Progenitor cell of endocrine pancreas (in vitro differentiated cells): Measurements from ENCODE around the gene EZR. TPM values are rescaled to one million over a fixed set of nuclear protein-coding genes. Genes with fewer than 3 reads are reported as not detected.
"Not testable (repeated sequence)": the region's sequence is repeated elsewhere in the genome, so short reads cannot be mapped to it uniquely, and the experiment has no call there.

Source experiments
- DNase-seq: peaks from one replicate; pipeline ENCODE4 v3.0.0; 2021; ENCODE audit warnings: low spot score; ENCODE audit not compliant: unreplicated experiment
- H3K27ac Mint-ChIP-seq: 2 replicates; pipeline ENCODE4 v1.8.0; 2021; ENCODE audit warnings: mild to moderate bottlenecking, moderate library complexity, mixed read lengths
- H3K27me3 Mint-ChIP-seq: 2 replicates; pipeline ENCODE4 v1.8.0; 2021; ENCODE audit warnings: mixed read lengths
- H3K36me3 Mint-ChIP-seq: 2 replicates; pipeline ENCODE4 v1.8.0; 2022; ENCODE audit warnings: mixed read lengths; ENCODE audit not compliant: insufficient read depth
- H3K4me1 Mint-ChIP-seq: 2 replicates; pipeline ENCODE4 v1.8.0; 2021; ENCODE audit warnings: low read depth, mixed read lengths
- H3K4me3 Mint-ChIP-seq: 2 replicates; pipeline ENCODE4 v1.8.0; 2021; ENCODE audit warnings: low read depth, mild to moderate bottlenecking, moderate library complexity, mixed read lengths
- H3K9me3 Mint-ChIP-seq: 2 replicates; pipeline ENCODE4 v1.8.0; 2021; ENCODE audit warnings: low read depth, mixed read lengths
- CTCF ChIP-seq: fragments of 200-600 bp; sonication (generic); IDR thresholded peaks from one replicate; pipeline ENCODE4 v1.5.0; 2021; ENCODE audit warnings: antibody characterized with exemption, mild to moderate bottlenecking; ENCODE audit not compliant: unreplicated experiment
- total RNA-seq: library from RNA; stranded (reverse); gene quantifications from 2 replicates; pipeline ENCODE4 v1.2.1, GENCODE V29; 2021

Gene EZR
- total RNA-seq, 1 donor from 2014 or later = 258 TPM

GRCh38 chr6:158834675-158835385 lies 15.7 kb upstream of the EZR start:
- peak overlapping the region; percentile 17 for H3K4me3 Mint-ChIP-seq

GRCh38 chr6:158832807-158833206 lies 13.6 kb upstream of the EZR start:
- not testable (repeated sequence) for H3K27ac Mint-ChIP-seq, H3K4me3 Mint-ChIP-seq, H3K27me3 Mint-ChIP-seq, H3K9me3 Mint-ChIP-seq, H3K36me3 Mint-ChIP-seq, DNase-seq
- peaks cover 18% of the 10 kb centered on the region for H3K4me1 Mint-ChIP-seq

More at GRCh38 chr6:158834675-158835385, 15.7 kb upstream of the EZR start:
- TF ChIP-seq CTCF = no peak
- Mint-ChIP-seq H3K27me3 (no peaks in the 10 kb centered on the region), H3K9me3 (no peaks in the 10 kb centered on the region), H3K27ac (peak overlapping the region; percentile 80), H3K36me3 (no peaks in the 10 kb centered on the region), H3K4me1 (peaks cover 14% of the 10 kb centered on the region)
- no peak for DNase-seq

GRCh38 chr6:158832026-158832425 lies 12.9 kb upstream of the EZR start:
- Mint-ChIP-seq H3K36me3 (no peaks in the 10 kb centered on the region), H3K27ac (no peak overlapping the region), H3K27me3 (no peaks in the 10 kb centered on the region), H3K4me1 (peaks cover 20% of the 10 kb centered on the region), H3K9me3 (no peaks in the 10 kb centered on the region), H3K4me3 (no peak overlapping the region)
- no peak for TF ChIP-seq CTCF
- DNase-seq = no peak

- Mint-ChIP-seq H3K9me3 (no peaks in the 10 kb centered on the region), H3K27me3 (no peaks in the 10 kb centered on the region), H3K4me3 (no peak overlapping the region), H3K4me1 (peaks cover 22% of the 10 kb centered on the region), H3K36me3 (no peaks in the 10 kb centered on the region), H3K27ac (no peak overlapping the region)
- TF ChIP-seq CTCF = no peak
- no peak for DNase-seq
Observed at GRCh38 chr6:158831571-158831970, 12.4 kb upstream of the EZR start.

- no peaks in the 10 kb centered on the region for H3K9me3 Mint-ChIP-seq
- no peak for TF ChIP-seq CTCF
- no peak overlapping the region for H3K4me3 Mint-ChIP-seq
- no peak overlapping the region for H3K27ac Mint-ChIP-seq
- no peaks in the 10 kb centered on the region for H3K27me3 Mint-ChIP-seq
- peaks cover 26% of the 10 kb centered on the region for H3K4me1 Mint-ChIP-seq
- H3K36me3 Mint-ChIP-seq = no peaks in the 10 kb centered on the region
- no peak for DNase-seq
Observed at GRCh38 chr6:158830736-158831135, 11.6 kb upstream of the EZR start.

- Mint-ChIP-seq H3K9me3 (no peaks in the 10 kb centered on the region), H3K4me3 (no peak overlapping the region), H3K27me3 (no peaks in the 10 kb centered on the region), H3K4me1 (peaks cover 20% of the 10 kb centered on the region), H3K36me3 (no peaks in the 10 kb centered on the region), H3K27ac (no peak overlapping the region)
- DNase-seq = no peak
- TF ChIP-seq CTCF = no peak
Observed at GRCh38 chr6:158828807-158829206, 9.6 kb upstream of the EZR start.
